ENCODE results near the gene TMEM270.
"Not testable (repeated sequence)": the region's sequence is repeated elsewhere in the genome, so short reads cannot be mapped to it uniquely, and the experiment has no call there.

TMEM270 gene

DNA sequence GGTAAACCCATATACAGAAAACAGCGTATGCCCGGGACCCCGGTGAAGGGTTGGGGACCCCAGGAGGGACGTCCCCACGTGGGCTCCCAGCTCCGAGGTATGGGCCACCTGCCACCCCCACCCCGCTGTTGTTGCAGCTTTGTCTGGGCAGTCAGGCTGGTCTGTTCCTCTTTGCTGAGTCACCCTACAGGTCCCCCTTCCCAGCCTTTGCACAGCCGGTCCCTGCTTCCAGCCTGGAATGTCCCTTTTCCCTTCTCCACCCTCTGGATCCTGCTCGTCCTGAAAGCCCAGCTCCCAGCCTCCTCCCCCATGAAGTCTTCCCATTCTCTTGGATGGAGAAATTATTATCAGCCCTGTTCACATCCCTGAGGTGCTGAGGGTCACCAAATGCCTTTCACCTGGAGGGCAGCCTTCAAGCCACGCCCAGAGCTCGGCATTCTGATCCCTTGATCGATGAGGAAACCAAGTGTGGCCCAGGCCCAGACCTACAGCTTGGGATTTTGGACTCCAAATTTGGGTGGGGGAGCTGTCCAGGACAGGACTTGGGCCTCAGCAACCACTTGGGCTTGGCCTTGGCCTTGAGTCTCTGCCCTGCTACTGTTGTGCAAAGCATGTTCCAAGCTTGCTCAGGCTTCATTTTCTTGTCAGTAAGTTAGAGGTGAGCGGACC, 27.6 kb upstream of the TMEM270 start:
- H3K4me1 ChIP-seq (ENCODE audit: control insufficient read depth, insufficient read depth, low read length, poor library complexity, severe bottlenecking), result peaks cover 37% of the 10 kb centered on the region
- peaks cover 5% of the 10 kb centered on the region for H3K9me3 ChIP-seq (ENCODE audit: control insufficient read depth, low read length)
- H3K36me3 ChIP-seq (ENCODE audit: control insufficient read depth, insufficient read depth, low read length), result no peaks in the 10 kb centered on the region
- H3K4me3 ChIP-seq (ENCODE audit: extremely low read depth, insufficient read depth, low read length, poor library complexity, severe bottlenecking), result no peak overlapping the region
- 74 to 81% methylated on average over 10 to 12 of the region's 13 CpGs for WGBS, 2 experiments (ENCODE audit: insufficient coverage in 2 of 2)
- no peak overlapping the region for H3K27ac ChIP-seq (ENCODE audit: low read depth, low read length, severe bottlenecking)

DNA sequence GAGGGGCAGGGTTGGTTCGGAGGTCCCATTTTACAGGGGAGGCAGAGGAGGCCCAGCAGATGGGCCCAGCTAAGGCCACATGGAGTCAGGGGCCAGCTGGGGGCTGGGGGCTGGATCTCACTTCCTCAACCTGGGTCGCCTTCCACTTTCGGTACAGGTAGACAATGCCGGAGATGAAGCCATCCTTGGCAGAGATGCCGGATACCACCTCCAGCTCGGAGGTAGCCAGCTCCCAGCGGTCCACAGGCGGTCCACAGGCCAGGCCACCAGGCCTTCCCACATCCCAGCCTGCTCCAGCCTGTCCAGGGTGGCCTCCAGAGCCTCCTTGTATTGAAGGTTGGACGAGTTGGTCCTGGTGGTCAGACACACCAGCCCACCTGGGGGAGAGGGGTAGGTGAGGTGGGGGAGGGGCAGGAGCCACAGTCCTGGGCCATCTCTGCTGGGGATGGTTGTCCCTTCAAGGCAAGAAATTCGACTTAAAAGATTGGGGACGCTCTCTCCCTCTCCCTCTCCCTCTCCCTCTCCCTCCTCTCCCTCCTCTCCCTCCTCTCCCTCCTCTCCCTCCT, 26.2 kb upstream of the TMEM270 start:
- Histone ChIP-seq H3K4me3 (ENCODE audit: extremely low read depth, insufficient read depth, low read length, poor library complexity, severe bottlenecking) (no peak overlapping the region), H3K36me3 (ENCODE audit: control insufficient read depth, insufficient read depth, low read length) (no peaks in the 10 kb centered on the region), H3K4me1 (ENCODE audit: control insufficient read depth, insufficient read depth, low read length, poor library complexity, severe bottlenecking) (peaks cover 31% of the 10 kb centered on the region), H3K9me3 (ENCODE audit: control insufficient read depth, low read length) (peaks cover 5% of the 10 kb centered on the region), H3K27ac (ENCODE audit: low read depth, low read length, severe bottlenecking) (no peak overlapping the region)
- WGBS, 2 experiments (ENCODE audit: insufficient coverage in 2 of 2), result 94 to 98% methylated on average over 8 of the region's 11 CpGs

DNA sequence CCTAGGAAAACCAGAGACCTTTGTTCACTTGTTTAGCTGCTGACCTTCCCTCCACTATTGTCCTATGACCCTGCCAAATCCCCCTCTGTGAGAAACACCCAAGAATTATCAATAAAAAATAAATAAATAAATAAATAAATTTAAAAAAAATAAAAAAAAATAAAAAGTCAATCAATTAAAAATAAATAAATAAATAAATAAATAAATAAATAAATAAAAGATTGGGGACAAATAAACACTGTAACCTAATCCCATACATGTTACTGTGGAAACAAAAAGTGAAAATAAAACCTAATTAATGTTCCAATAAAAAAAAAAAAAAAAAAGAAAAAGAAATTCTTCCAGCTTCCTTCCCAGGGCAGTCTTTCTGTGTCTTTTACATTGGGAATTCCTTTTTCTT, 23.8 kb upstream of the TMEM270 start:
- H3K4me3 ChIP-seq (ENCODE audit: extremely low read depth, insufficient read depth, low read length, poor library complexity, severe bottlenecking); H3K36me3 ChIP-seq (ENCODE audit: control insufficient read depth, insufficient read depth, low read length): not testable (repeated sequence)
- peaks cover 15% of the 10 kb centered on the region for H3K4me1 ChIP-seq (ENCODE audit: control insufficient read depth, insufficient read depth, low read length, poor library complexity, severe bottlenecking)

DNA sequence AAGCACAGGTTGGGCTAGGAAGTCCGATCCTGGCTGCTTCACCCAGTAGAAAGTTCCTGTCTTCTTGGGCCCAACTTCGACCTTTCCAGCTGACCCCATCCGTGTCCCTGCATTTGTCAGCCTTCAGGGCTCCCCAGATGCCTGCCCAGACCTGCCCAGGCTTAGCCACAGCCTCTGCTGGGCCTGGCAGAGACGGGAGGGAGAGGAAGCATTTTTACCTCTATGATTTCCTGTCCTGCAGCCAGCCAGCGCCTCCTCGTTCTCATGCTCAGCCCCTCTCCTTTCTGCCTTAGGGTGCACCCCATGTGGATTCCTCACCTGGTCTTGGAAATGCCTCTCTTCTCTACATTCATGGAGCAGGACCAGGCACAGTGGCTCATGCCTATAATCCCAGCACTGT, 22.3 kb upstream of the TMEM270 start:
- Histone ChIP-seq H3K27ac (ENCODE audit: low read depth, low read length, severe bottlenecking) (no peak overlapping the region), H3K36me3 (ENCODE audit: control insufficient read depth, insufficient read depth, low read length) (no peaks in the 10 kb centered on the region), H3K4me3 (ENCODE audit: extremely low read depth, insufficient read depth, low read length, poor library complexity, severe bottlenecking) (no peak overlapping the region), H3K4me1 (ENCODE audit: control insufficient read depth, insufficient read depth, low read length, poor library complexity, severe bottlenecking) (peaks cover 13% of the 10 kb centered on the region), H3K9me3 (ENCODE audit: control insufficient read depth, low read length) (peaks cover 5% of the 10 kb centered on the region)
- WGBS, 2 experiments (ENCODE audit: insufficient coverage in 2 of 2), result 94 to 96% methylated on average over 3 to 6 of the region's 6 CpGs

More for the DNA sequence above, 23.8 kb upstream of the TMEM270 start:
- not testable (repeated sequence) for H3K9me3 ChIP-seq (ENCODE audit: control insufficient read depth, low read length); H3K27ac ChIP-seq (ENCODE audit: low read depth, low read length, severe bottlenecking)

DNA sequence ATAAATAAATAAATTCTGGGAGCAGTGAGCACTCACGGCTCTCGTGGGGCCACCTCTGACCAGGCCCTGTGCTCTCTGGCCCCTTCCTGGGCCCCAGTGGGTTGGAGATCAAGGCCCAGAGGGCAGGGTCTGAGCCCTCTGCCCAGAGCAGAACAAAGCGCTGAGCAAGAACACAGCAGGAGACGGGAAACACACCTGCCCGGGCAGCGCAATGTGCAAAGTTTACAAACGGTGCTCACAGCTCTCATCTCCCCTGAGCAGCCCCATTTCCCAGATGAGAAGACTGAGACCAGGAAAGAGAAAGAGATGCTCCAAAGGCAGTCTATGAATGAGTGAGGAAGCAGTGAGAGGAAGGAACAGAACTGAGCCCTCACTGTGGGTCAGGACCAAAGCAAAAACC, 21.7 kb upstream of the TMEM270 start:
- WGBS, 2 experiments (ENCODE audit: insufficient coverage in 2 of 2), result 89 to 93% methylated on average over 6 to 7 of the region's 7 CpGs
- Histone ChIP-seq H3K9me3 (ENCODE audit: control insufficient read depth, low read length) (peaks cover 5% of the 10 kb centered on the region), H3K27ac (ENCODE audit: low read depth, low read length, severe bottlenecking) (no peak overlapping the region), H3K4me3 (ENCODE audit: extremely low read depth, insufficient read depth, low read length, poor library complexity, severe bottlenecking) (no peak overlapping the region), H3K4me1 (ENCODE audit: control insufficient read depth, insufficient read depth, low read length, poor library complexity, severe bottlenecking) (peaks cover 19% of the 10 kb centered on the region), H3K36me3 (ENCODE audit: control insufficient read depth, insufficient read depth, low read length) (no peaks in the 10 kb centered on the region)

DNA sequence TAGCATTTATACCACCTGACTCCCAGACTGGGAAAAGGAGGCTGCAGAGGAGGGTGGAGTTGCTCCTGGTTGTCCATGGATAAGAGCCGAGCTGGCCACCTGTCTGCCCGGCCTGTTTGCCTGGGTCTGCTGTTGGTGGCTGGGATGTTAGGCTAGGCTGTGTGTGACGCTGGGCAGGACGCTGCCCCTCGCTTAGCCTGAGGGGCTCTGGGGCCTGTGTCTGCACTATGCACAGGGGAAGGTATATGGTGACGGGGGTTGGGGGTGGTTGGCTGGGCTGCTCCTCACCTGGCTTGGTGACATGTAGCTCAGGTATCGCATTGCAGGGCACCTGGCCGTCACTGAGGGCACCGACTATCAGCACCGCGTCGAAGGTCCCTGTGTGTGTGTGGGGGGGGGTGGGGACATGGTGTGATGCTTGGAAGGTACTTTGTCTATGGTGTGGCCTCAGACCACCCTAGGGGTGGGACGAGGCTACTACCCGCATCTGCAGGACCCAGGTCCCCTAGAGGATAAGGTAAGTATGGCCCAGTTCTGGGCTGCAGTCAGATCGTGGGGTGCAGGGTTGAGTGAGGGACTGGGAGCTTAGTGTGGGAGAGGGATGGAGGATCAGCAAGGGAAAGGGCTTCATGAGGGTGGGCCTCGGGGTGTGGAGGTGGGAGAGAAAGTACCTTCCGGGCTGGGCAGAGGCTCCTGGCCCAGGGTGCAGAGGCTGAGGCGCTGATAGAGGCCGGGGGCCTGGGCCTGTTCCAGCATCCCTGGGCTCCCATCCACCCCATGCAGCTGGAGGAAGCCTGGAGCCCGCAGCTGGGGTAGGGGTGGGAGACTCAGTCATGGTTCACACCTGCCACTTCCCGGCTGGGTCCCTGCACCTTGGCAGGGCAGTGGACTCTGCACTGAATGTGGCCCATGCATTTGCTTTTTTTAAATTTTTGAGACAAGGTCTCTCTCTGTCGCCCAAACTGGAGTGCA, 20.9 kb upstream of the TMEM270 start:
- Histone ChIP-seq H3K9me3 (ENCODE audit: control insufficient read depth, low read length) (no peaks in the 10 kb centered on the region), H3K27ac (ENCODE audit: low read depth, low read length, severe bottlenecking) (no peak overlapping the region), H3K4me1 (ENCODE audit: control insufficient read depth, insufficient read depth, low read length, poor library complexity, severe bottlenecking) (peaks cover 25% of the 10 kb centered on the region), H3K4me3 (ENCODE audit: extremely low read depth, insufficient read depth, low read length, poor library complexity, severe bottlenecking) (no peak overlapping the region), H3K36me3 (ENCODE audit: control insufficient read depth, insufficient read depth, low read length) (no peaks in the 10 kb centered on the region)
- 92 to 93% methylated on average over 10 to 15 of the region's 22 CpGs for WGBS, 2 experiments (ENCODE audit: insufficient coverage in 2 of 2)

DNA sequence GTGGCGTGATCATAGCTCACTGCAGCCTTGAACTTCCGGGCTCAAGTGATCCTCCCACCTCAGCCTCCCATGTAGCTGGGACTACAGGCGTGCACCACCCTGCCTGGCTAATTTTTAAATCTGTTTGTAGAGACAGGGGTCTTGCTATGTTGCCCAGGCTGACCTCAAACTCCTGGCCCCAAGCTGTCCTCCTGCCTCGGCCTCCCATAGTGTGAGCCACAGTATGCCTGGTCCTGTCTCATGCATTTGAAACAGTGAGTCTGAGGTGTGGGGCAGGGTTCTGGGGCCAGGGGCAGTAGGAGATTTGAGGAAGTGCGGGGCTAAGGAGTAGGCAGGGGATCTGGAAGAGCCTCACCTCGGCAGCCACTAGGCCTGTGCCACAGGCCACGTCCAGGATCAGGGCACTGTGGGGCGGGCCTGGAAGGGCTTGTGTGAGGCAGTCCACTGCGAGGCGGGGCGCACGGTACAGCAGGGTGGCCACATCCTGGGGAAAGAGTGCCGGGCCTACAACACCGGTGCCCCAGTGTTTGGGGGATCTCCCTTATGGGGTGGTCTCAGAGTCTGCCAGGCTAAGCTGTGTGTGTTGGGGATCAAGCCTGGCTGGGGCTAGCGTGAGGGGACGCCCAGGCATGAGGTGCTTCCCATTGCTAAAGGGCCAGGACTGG, 20.1 kb upstream of the TMEM270 start:
- WGBS, 2 experiments (ENCODE audit: insufficient coverage in 2 of 2), result 95 to 98% methylated on average over 15 of the region's 16 CpGs
- no peaks in the 10 kb centered on the region for H3K9me3 ChIP-seq (ENCODE audit: control insufficient read depth, low read length)
- H3K36me3 ChIP-seq (ENCODE audit: control insufficient read depth, insufficient read depth, low read length), result no peaks in the 10 kb centered on the region
- peaks cover 28% of the 10 kb centered on the region for H3K4me1 ChIP-seq (ENCODE audit: control insufficient read depth, insufficient read depth, low read length, poor library complexity, severe bottlenecking)
- H3K4me3 ChIP-seq (ENCODE audit: extremely low read depth, insufficient read depth, low read length, poor library complexity, severe bottlenecking), result no peak overlapping the region
- no peak overlapping the region for H3K27ac ChIP-seq (ENCODE audit: low read depth, low read length, severe bottlenecking)

DNA sequence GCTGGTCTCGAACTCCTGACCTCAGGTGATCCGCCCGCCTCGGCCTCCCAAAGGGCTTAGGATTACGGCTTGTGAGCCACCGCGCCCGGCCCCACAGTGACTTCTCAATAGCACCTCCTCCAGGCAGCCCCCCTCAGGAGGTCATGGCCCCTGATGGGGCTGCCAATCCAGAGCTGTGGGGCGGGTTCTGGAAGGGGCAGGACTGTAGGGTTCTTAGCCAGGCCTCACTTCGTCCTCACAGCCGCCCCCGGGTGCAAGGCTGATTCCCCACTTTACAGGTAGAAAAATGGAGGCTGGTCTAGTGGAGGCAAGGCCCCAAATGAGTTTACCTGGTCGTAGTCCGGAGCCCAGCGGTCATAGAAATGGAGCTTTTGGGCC, 19.3 kb upstream of the TMEM270 start:
- no peaks in the 10 kb centered on the region for H3K36me3 ChIP-seq (ENCODE audit: control insufficient read depth, insufficient read depth, low read length)
- H3K4me1 ChIP-seq (ENCODE audit: control insufficient read depth, insufficient read depth, low read length, poor library complexity, severe bottlenecking), result peaks cover 28% of the 10 kb centered on the region
- H3K4me3 ChIP-seq (ENCODE audit: extremely low read depth, insufficient read depth, low read length, poor library complexity, severe bottlenecking), result peak overlapping the region; percentile 47
- H3K27ac ChIP-seq (ENCODE audit: low read depth, low read length, severe bottlenecking), result no peak overlapping the region
- H3K9me3 ChIP-seq (ENCODE audit: control insufficient read depth, low read length), result no peaks in the 10 kb centered on the region
- 77 to 86% methylated on average over 12 to 15 of the region's 15 CpGs for WGBS, 2 experiments (ENCODE audit: insufficient coverage in 2 of 2)

DNA sequence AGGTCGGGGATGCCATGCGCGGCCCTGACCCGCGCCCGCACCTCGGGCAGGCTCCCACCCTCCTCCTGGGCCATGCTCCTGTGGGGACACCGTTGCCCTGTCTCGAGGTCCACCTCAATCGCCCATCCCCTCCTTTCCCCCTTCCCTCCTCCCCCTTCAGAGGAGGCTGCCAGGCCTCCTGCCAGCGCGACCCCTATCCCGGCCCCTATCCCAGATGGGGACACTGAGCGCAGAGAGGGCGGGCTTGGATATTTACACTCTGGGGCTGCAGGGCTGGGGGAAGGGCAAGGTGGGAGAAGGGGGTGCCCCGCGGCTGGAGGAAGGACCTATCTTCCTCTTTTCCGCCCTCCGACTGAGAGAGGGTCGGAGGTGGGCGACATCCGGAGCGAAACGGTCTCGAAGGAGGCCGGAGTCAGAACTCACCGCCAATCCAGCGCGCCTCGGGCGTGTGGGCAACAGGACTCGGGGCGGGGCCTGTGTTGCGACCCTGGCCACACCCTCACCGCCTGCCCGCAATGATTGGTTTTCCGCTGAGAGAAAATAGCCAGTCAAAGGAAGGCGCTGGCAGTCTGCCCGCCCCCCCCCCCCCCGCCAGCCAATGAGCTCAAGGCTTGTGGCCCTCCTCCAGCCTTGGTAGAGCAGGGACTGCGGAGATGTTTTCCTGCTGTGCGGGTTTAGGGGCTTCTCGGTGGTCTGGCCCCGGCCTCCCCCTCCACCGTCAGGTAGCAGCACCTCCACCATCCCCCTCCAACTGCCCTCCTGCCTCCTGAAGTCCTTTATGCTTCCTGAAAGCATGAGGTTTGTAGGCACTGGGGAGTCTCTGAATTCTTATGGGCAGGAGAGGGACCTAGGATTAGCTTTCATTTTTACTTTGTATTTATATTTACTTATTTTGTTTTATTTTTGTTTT, 18.6 kb upstream of the TMEM270 start, which contains the start of gene METTL27:
METTL27 (minus strand) TSS at position 450 of the 910 bp plus-strand sequence; CDS start at position 74, 376 bp downstream.
- 1 to 21% methylated on average over 16 to 23 of the region's 45 CpGs for WGBS, 2 experiments (ENCODE audit: insufficient coverage in 2 of 2)
- peaks cover 28% of the 10 kb centered on the region for H3K4me1 ChIP-seq (ENCODE audit: control insufficient read depth, insufficient read depth, low read length, poor library complexity, severe bottlenecking)
- H3K36me3 ChIP-seq (ENCODE audit: control insufficient read depth, insufficient read depth, low read length), result no peaks in the 10 kb centered on the region
- peak within 1 kb of the TSS; percentile 47 for H3K4me3 ChIP-seq (ENCODE audit: extremely low read depth, insufficient read depth, low read length, poor library complexity, severe bottlenecking)
- H3K9me3 ChIP-seq (ENCODE audit: control insufficient read depth, low read length), result no peaks in the 10 kb centered on the region
- peak within 1 kb of the TSS; percentile 69 for H3K27ac ChIP-seq (ENCODE audit: low read depth, low read length, severe bottlenecking)

All from mesodermal cell (in vitro differentiated cells).